HPDE6-E6E7 (cell line): ENCODE results near the gene INHBA.

Source experiments
- DNase-seq: peaks from one replicate; pipeline ENCODE4 v3.0.0; 2011; ENCODE audit warnings: missing footprints; ENCODE audit errors: extremely low spot score

The INHBA gene

GRCh38 chr7:41688906-41689305, 14.0 kb downstream of the INHBA start:
- no peak for DNase-seq

DNA sequence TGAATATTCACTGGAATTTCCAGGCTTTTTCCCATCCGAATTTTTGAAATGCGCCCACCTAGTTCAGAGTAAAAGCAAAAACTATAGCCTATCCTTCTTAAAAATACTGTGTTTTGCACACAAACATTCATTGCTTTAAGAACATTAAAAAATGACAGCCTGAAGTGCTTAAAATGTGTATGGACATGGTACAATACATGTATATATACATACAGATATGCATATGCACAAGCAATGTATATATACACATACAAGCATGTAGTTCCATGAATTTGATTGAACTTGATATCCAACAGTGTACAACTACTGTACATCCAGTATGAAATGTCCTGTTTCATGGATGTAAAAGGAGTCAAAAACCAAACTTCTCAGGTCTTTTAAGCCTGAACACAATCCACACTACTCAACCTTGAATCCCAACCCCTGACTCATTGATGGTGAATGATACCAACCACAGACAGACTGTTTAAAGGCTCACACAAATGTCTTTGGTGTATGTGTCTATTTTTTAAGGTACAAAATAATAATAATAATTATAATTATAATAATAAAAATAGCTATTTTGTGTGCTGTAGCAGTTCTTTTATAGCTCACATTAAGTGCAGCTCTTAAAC, 14.8 kb downstream of the INHBA start:
- DNase-seq, result no peak

DNA sequence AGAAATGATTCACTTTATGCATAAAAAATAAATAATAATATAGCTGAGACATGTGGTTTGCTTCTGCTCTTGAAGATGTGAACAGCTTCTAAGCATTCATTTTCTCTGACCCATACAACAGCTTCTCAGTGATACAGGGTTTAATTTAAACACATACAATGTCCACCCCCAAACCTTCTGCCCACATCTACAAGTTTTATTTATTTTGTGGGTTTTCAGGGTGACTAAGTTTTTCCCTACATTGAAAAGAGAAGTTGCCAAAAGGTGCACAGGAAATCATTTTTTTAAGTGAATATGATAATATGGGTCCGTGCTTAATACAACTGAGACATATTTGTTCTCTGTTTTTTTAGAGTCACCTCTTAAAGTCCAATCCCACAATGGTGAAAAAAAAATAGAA, 17.2 kb downstream of the INHBA start:
- DNase-seq, result no peak

DNA sequence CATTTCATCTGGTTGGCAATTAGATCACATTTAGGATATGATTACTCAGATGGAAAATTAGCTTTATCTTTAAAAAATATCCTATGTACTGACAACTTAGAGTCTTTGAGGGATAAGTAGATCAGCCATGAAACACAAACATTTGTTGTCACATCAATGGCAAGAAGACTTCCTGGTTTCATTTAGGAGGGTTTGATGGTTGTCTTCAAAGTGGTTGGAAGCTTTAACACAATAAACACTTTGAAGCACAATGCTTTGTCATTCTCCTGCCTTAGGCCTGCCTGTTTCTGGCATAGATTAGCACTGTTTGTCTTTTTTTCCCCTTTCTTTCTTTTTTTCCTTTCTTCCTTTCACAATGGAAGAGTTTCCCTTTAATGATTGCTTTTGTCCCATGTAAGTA, 20.5 kb downstream of the INHBA start:
- no peak for DNase-seq

DNA sequence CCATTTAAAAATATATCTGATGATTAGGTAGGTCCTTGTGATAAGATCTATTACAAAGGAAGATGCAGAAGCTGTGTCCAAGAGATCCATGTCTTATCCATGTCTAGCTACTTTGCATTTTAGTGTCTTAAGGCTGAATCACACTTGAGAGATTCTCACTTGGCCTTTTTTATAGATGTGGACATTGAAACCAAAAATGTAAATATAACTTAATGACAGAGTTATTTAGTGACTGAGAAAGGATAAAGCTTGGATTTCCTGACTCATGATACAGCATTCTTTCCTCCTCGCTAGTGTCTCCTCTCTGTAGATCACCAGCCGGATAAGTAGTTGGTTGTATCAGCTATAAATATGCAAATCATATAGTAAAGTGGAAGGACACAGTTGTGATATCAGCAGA, 23.3 kb downstream of the INHBA start:
- no peak for DNase-seq

GRCh38 chr7:41674505-41675023, 28.3 kb downstream of the INHBA start:
- DNase-seq, result no peak

DNA sequence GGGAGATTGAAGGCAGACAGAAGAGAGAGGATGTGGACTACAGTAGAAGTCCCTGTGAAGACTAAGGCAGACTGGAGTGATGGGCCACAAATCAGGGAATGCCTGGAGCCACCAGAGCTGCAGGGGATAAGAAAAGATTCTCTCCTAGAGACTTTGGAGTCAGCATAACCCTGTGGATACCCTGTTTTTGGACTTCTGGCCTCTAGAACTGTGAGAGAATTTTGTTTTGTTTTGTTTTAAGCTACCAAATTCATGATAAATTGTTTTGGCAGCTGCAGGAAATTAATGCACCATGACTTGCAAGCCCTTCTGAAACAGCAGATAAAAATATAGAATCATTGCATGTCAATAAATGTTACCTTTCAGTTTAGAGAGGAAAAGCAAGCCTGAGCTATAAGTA, 41.3 kb downstream of the INHBA start:
- no peak for DNase-seq

DNA sequence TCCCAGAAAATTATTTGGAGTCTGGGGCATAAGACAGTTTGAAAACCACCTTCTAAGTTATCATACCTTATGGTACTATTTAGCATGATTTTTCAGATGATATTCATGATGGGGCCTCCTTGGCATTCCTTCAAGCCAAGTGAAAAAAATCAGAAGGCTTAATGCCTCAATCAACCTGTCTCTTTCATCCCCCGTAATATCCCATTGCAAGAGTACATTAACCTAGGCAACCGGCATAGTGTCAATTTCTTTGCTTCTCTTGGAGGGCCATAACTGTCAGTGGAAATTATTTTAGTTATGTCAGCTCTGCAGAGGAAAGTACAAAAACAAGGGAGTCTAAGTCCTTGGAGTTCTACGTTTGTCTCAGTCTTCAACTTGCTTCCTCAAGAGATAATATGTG, 43.4 kb downstream of the INHBA start:
- DNase-seq, result no peak

DNA sequence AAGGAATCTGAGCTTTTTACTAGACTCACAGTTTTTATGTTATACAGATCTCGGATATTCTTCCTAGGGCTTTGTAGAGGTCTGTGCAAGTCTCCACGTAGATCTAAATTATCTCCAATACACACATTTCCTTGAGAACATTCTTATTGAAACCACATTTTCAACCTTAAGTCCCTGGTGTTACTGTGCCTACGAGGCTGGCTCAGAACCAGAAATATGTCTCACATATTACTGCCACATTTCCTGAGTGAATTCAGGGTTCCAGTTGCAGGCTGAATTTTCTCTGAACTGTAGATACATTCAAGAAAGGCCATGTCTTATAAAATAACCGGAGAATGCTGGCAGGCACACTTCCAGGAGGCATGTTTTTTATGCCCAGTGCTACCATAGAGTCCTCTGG, 46.5 kb downstream of the INHBA start:
- DNase-seq, result no peak

- no peak for DNase-seq
Observed at GRCh38 chr7:41655426-41655825, 47.5 kb downstream of the INHBA start.

GRCh38 chr7:41652267-41652666, 50.6 kb downstream of the INHBA start:
- no peak for DNase-seq

GRCh38 chr7:41648501-41648900, 54.4 kb downstream of the INHBA start:
- DNase-seq, result no peak

DNA sequence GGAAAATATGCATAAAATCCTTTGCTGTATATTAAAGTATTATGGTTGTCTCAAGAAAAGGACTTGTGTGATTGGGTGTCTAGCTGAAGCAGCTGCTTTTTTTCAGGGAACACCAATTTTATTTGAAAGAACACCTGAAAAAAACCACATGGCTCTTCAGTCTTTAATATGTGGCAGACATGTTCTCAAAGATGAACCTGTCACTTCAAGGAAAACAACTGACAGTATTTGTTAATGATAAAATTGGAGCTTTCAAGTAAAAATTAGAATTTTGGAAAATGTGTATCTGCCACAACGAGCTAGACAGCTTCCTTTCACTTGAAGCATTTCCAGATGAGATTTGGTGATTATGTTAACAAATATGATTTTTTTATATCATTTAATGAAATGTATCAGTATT, 59.3 kb downstream of the INHBA start:
- no peak for DNase-seq

- no peak for DNase-seq
Observed at GRCh38 chr7:41641665-41642014, 61.2 kb downstream of the INHBA start.

DNA sequence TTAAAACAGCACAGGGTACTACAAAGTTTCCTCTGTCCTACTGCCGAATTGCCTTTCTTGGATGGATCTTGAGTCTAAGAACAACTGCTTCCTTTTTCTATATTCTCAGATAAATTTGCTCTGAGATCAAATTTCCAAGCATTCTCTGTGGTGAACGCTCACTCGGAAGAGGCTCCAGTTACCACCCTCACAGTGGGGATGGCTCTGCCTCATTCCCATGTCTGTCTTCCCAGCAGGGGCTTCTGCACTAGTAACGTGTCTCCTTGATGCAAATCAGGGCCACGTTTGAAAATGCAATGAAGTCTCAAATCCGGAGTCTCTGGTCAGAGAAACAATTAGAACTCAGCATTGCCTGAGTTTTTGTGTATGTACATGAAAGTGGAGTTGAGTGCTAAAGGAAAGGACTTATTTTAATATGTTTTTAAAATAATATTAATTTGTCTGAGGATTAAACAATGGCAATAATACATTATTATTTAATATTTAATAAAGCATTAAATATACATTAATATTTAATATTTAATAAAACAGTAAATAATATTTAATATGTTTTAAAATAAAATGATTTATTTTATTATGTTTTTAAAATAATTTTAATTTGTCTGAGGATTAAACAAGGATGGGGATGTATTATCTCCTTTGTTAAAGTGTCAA, 61.8 kb downstream of the INHBA start:
- no peak for DNase-seq

DNA sequence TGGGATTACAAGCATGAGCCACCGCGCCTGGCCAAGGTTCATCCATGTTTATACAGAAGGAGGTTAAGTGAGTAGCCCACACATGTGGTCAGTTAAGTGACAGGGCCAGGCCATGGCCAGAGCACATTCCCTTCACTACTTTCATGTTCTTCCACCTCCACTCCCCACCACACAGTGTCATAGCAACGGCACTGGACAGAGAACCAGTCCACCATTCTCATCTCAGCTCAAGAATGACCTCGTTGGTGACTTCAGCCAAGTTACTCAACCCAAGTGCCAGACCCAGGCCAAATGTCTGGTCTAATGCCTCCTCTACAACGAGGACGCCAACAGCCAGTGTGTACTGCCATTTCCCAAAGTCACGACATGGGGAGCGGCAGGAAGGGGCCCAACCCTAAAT, 62.4 kb downstream of the INHBA start:
- DNase-seq, result no peak

- no peak for DNase-seq
Observed at GRCh38 chr7:41637049-41637448, 65.8 kb downstream of the INHBA start.
